Activated naive CD4-positive, alpha-beta T cell treated with Interleukin-2 at 50 U/mL for 16 hours (primary cell): ENCODE measurements around the gene TUBA1B.
"Not testable (repeated sequence)": the region's sequence is repeated elsewhere in the genome, so short reads cannot be mapped to it uniquely, and the experiment has no call there.

ENCODE experiments used
- DNase-seq: peaks from one replicate; pipeline ENCODE4 v3.0.0-alpha.2; 2020

Gene TUBA1B

DNA sequence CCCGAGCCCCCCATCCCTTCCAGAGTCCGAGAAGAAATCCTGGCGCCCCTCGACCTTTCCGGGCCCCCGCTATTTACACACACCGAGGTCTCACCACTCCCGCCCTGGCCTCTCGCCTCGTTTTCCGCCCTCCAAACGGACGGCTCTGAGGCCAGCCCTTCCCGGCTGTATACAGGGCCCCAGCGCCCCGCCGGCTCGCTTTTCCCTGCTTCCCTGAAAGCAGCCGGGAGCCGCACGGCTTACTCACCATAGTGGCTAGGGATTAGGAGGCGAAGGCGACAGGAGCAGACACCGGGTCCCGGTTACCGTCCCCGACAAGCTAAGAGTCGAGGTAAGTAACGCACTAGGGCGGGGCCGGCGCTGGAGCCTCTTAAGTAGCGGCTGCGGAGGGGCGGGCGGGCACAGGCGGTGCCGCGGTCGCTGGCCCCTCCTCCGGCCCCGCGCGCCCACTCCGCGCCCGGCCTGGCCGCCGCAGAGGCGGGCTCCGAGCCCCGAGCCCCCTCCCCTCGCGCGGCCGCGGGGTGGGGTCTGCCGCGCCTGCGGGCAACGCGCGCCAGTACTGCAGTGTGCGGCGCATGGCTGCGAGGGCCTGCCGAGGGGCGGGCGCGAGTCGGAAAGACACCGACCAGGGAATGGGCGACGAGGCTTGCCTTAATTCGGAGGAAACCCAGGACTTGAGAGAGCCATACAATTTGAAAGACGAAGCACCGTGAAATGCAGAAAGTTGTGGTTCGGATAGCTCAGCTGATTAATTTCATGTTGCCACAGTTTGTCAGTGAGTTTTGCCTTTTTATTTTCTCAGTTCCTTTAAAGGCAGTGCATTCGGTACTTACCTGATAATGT lies at the start of gene TUBA1B:
Gene TUBA1B (minus strand): TSS at position 345 of the 843 bp plus-strand sequence. CDS start 95 bp downstream, at position 250.
- peak; percentile 89 for DNase-seq

- no peak for DNase-seq
Measured at GRCh38 chr12:49174218-49174617, 43.0 kb upstream of the TUBA1B start.

DNA sequence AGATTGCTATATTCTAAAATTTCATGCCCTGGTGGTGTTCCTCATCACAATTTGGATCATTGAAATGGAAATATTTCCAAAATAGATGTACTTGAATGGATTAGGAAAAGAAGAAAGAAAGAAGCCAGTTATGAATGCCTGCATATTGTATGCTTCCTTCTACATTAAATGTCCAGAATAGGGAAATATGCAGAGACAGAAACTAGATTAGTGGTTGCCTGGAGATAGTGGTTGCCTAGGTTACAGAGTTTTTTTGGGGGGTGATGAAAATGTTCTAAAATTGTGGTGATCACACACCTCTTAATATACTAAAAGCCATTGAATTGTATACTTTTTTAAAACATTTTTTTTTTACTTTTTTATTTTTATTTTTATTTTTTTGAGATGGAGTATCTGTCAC lies 39.7 kb upstream of the TUBA1B start:
- no peak for DNase-seq

DNA sequence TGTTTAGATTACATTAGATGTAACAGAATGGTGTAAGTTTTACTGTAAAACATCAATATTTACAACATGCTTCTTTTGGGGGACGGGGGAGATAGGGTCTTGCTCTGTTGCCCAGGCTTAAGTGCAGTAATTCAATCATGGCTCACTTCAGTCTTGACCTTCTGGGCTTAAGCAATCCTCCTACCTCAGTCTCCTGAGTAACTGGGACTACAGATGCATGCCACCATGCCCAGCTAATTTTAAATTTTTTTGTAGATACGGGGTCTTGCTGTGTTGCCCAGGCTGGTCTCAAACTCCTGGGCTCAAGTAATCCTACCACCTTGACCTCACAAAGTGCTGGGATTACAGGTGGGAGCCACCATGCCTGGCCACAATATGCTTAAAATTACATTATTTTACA lies 33.9 kb upstream of the TUBA1B start:
- DNase-seq = no peak

DNA sequence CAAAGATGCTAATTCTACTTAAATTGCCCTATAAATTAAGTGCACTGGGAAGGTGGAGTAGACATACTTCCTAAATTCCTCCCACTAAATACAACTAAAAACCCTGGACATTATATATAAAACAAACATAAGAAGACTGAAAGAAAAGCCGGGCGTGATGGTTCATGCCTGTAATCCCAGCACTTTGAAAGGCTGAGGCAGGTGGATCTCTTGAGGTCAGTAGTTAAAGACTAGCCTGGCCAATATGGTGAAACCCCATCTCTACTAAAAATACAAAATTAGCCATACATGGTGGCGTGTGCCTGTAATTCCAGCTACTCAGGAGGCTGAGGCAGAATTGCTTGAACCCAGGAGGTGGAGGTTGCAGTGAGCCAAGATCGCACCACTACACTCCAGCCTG lies 30.7 kb upstream of the TUBA1B start:
- not testable (repeated sequence) for DNase-seq

DNA sequence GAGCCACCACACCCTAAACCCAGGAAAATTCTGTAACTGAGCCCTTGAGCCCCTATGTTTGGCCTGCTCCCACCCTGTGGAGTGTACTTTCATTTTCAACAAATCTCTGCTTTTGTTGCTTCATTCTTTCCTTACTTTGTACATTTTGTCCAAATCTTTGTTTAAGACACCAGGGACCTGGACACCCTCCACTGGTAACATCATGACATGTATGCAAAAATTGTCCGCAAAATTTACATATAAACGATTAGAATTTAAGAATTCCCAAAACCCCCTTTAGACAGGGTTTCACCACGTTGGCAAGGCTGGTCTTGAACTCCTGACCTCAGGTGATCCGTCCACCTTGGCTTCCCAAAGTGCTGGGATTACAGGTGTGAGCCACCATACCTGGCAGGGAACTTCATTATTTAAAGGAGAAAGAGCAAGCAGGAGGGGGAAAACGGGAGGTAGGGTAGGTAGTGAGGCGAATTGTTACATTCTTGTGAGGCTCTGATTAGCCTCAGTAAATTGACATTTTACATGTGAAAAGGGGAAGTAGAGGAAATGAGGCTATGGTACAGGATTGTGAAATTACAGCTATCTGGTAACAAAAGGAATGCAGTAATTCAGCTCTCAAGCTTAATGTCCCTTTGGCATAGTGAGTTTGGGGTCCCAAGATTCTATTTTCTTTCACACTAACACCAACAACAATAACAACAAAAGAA lies 30.0 kb upstream of the TUBA1B start:
- no peak for DNase-seq

DNA sequence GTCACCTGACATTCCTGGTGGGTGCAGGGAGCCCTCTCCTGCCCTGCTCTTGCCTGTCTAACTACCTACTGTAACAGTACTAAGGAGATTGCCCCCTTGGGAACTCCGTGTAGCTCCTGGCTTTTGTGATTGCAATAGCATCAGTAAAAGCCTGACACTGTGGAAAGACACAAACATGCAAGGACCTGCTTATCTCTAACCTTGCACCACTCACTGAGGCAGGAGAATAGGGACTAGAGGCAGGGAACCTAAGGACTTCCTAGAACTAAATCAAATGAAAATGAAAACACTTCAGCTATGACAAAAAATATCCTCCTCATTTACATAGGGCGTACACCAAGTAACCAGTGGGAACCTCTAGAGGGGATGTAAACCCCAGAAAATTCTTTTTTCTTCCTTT lies 29.2 kb upstream of the TUBA1B start:
- DNase-seq = no peak

DNA sequence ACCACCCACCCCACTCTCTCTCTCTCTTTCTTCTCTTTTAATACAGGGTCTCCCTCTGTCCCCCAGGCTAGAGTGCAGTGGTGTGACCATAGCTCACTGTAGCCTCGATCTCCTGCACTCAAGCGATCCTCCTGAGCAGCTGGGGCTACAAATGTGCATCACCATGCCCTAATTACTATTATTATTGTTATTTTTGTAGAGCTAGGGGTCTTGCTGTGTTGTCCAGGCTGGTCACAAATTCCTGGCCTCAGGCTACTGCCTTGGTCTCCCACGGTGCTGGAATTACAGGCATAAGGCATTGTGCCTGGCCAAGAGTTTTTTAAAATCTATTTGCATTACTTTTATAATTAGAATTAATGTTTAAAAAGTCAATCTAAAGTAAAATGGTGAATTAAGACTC lies 23.0 kb upstream of the TUBA1B start:
- no peak for DNase-seq

DNA sequence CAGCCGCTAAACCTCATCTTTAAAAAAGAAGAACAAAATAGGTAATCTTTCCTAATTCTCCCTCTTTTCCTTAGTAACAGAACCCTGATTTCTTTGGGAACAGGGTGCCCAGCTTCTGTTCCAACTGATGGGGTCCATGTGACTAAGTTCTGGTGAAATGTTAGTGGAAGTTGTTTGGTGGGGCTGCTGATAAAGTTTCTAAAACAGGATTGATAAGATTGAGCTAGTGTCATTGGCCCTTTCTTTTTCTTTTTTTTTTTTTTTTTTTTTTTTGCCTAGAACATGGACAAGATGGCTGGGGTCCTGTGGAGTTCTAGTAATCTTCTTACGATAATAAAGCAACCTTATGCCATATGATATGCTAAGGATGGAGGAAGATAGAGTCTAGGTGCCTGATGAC lies 16.2 kb upstream of the TUBA1B start:
- no peak for DNase-seq

DNA sequence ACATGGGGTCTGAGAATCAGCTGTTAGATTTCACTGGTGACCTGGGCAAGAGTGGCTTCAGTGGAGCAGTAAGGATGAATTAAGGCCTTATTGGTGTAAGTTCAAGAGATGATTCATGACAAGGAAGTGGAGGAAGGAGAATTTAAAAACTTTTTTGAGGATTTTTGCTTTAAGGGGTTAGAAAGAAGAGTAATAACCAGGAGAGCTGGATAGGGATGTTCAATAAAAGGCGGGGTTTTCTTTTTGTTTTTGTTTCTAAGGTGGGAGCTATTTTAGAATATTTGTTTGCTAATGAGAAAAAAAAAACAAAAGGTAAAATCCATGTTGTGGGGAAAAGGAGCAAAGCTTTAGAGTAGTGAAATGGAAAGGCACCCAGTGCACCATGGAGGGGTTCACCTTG lies 15.2 kb upstream of the TUBA1B start:
- no peak for DNase-seq

- DNase-seq = no peak
Measured at GRCh38 chr12:49144384-49144783, 13.2 kb upstream of the TUBA1B start.

GRCh38 chr12:49138999-49139398 lies 7.8 kb upstream of the TUBA1B start:
- DNase-seq = no peak

DNA sequence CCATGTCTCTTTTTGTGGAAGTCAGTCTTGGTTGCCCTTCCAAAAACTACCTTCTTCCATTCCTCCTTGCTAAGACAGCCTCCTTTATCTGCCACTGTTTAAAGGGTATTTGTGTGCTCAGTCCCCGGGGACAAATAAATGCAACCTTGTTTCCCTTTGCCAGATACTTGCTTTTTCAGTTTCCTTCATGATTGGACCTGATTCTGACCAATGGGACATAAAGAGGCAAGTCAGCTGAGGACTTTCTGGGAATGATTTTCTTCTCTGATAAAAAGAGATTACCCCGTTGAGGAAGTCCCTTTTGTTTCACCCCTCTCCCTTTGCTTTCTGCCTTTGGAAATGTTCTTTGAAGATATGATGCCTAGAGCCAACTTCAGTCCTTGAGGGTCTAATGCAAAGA lies 7.4 kb upstream of the TUBA1B start:
- no peak for DNase-seq

DNA sequence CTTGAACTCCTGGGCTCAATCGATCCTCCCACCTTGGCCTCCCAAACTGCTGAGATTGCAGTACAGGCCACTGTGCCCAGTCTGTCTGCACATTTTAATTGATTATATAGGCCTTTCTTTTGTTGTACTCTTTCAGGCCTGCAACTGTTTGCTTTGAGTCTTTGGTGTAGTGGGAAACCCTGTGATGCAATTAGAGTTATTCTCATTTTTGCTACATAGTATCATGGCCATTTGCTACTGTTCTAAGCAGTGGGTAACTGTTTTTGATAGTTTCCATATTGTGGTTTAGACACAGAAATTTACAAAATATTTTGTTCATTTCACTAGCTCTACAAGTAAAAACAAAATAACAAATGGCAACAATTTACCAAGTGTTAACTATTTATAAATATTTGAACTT lies 6.3 kb upstream of the TUBA1B start:
- no peak for DNase-seq

- not testable (repeated sequence) for DNase-seq
Measured at GRCh38 chr12:49136997-49137396, 5.8 kb upstream of the TUBA1B start.

GRCh38 chr12:49133590-49133989 lies 2.4 kb upstream of the TUBA1B start:
- DNase-seq = no peak

GRCh38 chr12:49133014-49133413 lies 1.8 kb upstream of the TUBA1B start:
- DNase-seq = no peak

DNA sequence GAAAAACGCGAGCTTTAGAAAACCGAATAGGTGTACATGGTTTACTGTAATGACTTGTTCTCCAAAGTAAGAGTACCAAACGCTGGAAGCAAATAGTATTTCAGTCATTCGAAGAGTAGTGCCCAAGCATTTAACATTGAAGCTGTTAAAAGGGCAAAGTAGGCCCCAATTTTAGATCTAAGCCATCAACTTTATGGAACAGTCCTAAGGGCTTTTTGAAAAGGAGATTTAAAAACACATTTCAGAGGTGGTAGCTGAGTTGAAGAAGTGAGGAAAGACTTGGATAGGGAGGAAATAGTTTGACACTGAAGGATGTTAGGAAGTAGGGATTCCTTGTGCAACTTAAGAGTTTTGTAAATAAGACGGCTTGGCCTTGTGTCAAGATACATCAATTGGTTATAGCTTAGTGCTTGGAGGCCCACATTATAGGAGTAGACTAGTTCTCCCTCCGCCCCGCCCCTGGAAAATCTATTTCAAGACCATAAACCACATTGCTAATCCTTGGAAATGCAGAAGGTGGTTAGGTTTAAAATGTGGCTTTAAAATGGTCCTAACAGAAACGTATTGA lies 783 bp upstream of the TUBA1B start:
- no peak for DNase-seq

GRCh38 chr12:49130151-49131050 lies 794 bp downstream of the TUBA1B start:
- peak; percentile 92 for DNase-seq

- DNase-seq = peak; percentile 22
Measured at GRCh38 chr12:49129332-49130150, 1.7 kb downstream of the TUBA1B start.

DNA sequence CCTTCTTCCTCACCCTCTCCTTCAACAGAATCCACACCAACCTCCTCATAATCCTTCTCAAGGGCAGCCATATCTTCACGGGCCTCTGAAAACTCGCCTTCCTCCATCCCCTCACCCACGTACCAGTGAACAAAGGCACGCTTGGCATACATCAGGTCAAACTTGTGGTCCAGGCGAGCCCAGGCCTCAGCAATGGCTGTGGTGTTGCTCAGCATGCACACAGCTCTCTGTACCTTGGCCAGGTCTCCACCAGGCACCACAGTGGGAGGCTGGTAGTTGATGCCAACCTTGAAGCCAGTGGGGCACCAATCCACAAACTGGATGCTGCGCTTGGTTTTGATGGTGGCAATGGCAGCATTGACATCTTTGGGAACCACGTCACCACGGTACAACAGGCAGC lies 3.2 kb downstream of the TUBA1B start:
- DNase-seq = not testable (repeated sequence)
